Measurements from ENCODE around the gene BEAN1. TPM values are rescaled to one million over a fixed set of nuclear protein-coding genes. Genes with fewer than 3 reads are reported as not detected.

BEAN1 gene
- total and polyA plus RNA-seq, 7 donors: 0.01 to 0.08 TPM; not detected in 5

- WGBS, 3 donors: 83 to 87% (median 85%) methylated on average over 6 of the region's 6 CpGs
- ATAC-seq (no peak), DNase-seq (no peak)
- Histone ChIP-seq H3K4me3 (no peak overlapping the region), H3K36me3 (ENCODE audit: insufficient read depth in 1 of 2, low read depth in 1 of 2) (peaks cover 0 to 8% of the 10 kb centered on the region in 2 donors), H3K4me1 (no peaks in the 10 kb centered on the region), H3K9me3 (no peaks in the 10 kb centered on the region), H3K27ac (no peak overlapping the region), H3K27me3 (ENCODE audit: insufficient read depth in 3 of 3, low read length in 2 of 3) (peaks cover 0 to 2% (median 0%) of the 10 kb centered on the region in 3 donors)
- intact Hi-C loops (cut with DNase I): no loop called here
- no peak for TF ChIP-seq CTCF (IDR thresholded peaks at IDR 0.05)
Observed at GRCh38 chr16:66388350-66389139, 38.5 kb upstream of the BEAN1 start.

- no peaks in the 10 kb centered on the region for H3K4me1 ChIP-seq
Observed at GRCh38 chr16:66389256-66390176, 37.6 kb upstream of the BEAN1 start.

GRCh38 chr16:66390346-66391108, 36.6 kb upstream of the BEAN1 start:
- WGBS, 3 donors: 85 to 90% (median 90%) methylated on average over 14 of the region's 14 CpGs
- Histone ChIP-seq H3K4me1 (no peaks in the 10 kb centered on the region), H3K4me3 (no peak overlapping the region), H3K27ac (no peak overlapping the region), H3K27me3 (ENCODE audit: insufficient read depth in 3 of 3, low read length in 2 of 3) (peaks cover 0 to 2% (median 0%) of the 10 kb centered on the region in 3 donors), H3K36me3 (ENCODE audit: insufficient read depth in 1 of 2, low read depth in 1 of 2) (peaks cover 0 to 8% of the 10 kb centered on the region in 2 donors), H3K9me3 (no peaks in the 10 kb centered on the region)
- no peak for TF ChIP-seq CTCF (IDR thresholded peaks at IDR 0.05)
- intact Hi-C loops (cut with DNase I): no loop called here
- DNase-seq: no peak
- ATAC-seq: no peak

More at GRCh38 chr16:66389256-66390176, 37.6 kb upstream of the BEAN1 start:
- intact Hi-C loops (cut with DNase I): no loop called here
- TF ChIP-seq CTCF (IDR thresholded peaks at IDR 0.05): no peak
- Histone ChIP-seq H3K4me3 (no peak overlapping the region), H3K27ac (no peak overlapping the region), H3K9me3 (no peaks in the 10 kb centered on the region), H3K36me3 (ENCODE audit: insufficient read depth in 1 of 2, low read depth in 1 of 2) (peaks cover 0 to 8% of the 10 kb centered on the region in 2 donors), H3K27me3 (ENCODE audit: insufficient read depth in 3 of 3, low read length in 2 of 3) (peaks cover 0 to 2% (median 0%) of the 10 kb centered on the region in 3 donors)
- no peak for DNase-seq
- no peak for ATAC-seq
- WGBS, 3 donors: 91 to 94% (median 92%) methylated on average over 13 of the region's 13 CpGs

- Histone ChIP-seq H3K9me3 (no peaks in the 10 kb centered on the region), H3K36me3 (ENCODE audit: insufficient read depth in 1 of 2, low read depth in 1 of 2) (peaks cover 0 to 8% of the 10 kb centered on the region in 2 donors), H3K4me3 (no peak overlapping the region), H3K4me1 (no peaks in the 10 kb centered on the region), H3K27ac (no peak overlapping the region), H3K27me3 (ENCODE audit: insufficient read depth in 3 of 3, low read length in 2 of 3) (no peaks in the 10 kb centered on the region)
- no peak for TF ChIP-seq CTCF (IDR thresholded peaks at IDR 0.05)
- 68 to 75% (median 71%) methylated on average over 18 of the region's 18 CpGs for WGBS, 3 donors
- intact Hi-C loops (cut with DNase I): no loop called here
- no peak for ATAC-seq
- DNase-seq: no peak
Observed at GRCh38 chr16:66391726-66392670, 35.1 kb upstream of the BEAN1 start.
